GF-D8 (cell line): ENCODE measurements around the gene NOSTRIN.
A peak's percentile ranks its signal among the peaks of the same experiment; 100 is the strongest.
"Not testable (repeated sequence)": the region's sequence is repeated elsewhere in the genome, so short reads cannot be mapped to it uniquely, and the experiment has no call there.

Experiments used
- DNase-seq: peaks from one replicate; lab custom pipeline; 2025; lab: John Stamatoyannopoulos, UW

The NOSTRIN gene

GRCh38 chr2:168801961-168802858, at the start of gene NOSTRIN:
Gene NOSTRIN (plus strand): TSS chr2:168802637. CDS start chr2:168802647, 10 bp downstream.
- no peak for DNase-seq

- no peak for DNase-seq
These were observed 48.6 kb upstream of the NOSTRIN start for GRCh38 chr2:168753765-168754329.

GRCh38 chr2:168757223-168757622, 45.2 kb upstream of the NOSTRIN start:
- DNase-seq, result peak; percentile 75

GRCh38 chr2:168758970-168759820, 43.2 kb upstream of the NOSTRIN start:
- DNase-seq, result peak; percentile 1

- no peak for DNase-seq
These were observed 37.0 kb upstream of the NOSTRIN start for GRCh38 chr2:168765401-168765800.

- no peak for DNase-seq
These were observed 35.8 kb upstream of the NOSTRIN start for GRCh38 chr2:168766600-168766999.

GRCh38 chr2:168767258-168767657, 35.2 kb upstream of the NOSTRIN start:
- DNase-seq, result no peak

- not testable (repeated sequence) for DNase-seq
These were observed 34.1 kb upstream of the NOSTRIN start for GRCh38 chr2:168768357-168768756.

- no peak for DNase-seq
These were observed 31.6 kb upstream of the NOSTRIN start for GRCh38 chr2:168770796-168771195.

- DNase-seq, result no peak
These were observed 29.7 kb upstream of the NOSTRIN start for GRCh38 chr2:168772704-168773103.

- DNase-seq, result no peak
These were observed 29.3 kb upstream of the NOSTRIN start for GRCh38 chr2:168773128-168773527.

- DNase-seq, result no peak
These were observed 28.5 kb upstream of the NOSTRIN start for GRCh38 chr2:168773719-168774521.

GRCh38 chr2:168775837-168776236, 26.6 kb upstream of the NOSTRIN start:
- no peak for DNase-seq

GRCh38 chr2:168780669-168781071, 21.8 kb upstream of the NOSTRIN start:
- no peak for DNase-seq

- DNase-seq, result no peak
These were observed 21.1 kb upstream of the NOSTRIN start for GRCh38 chr2:168781191-168781817.

- DNase-seq, result no peak
These were observed 20.2 kb upstream of the NOSTRIN start for GRCh38 chr2:168782271-168782670.

GRCh38 chr2:168784993-168785392, 17.4 kb upstream of the NOSTRIN start:
- no peak for DNase-seq

GRCh38 chr2:168787098-168787781, 15.2 kb upstream of the NOSTRIN start:
- DNase-seq, result no peak

- DNase-seq, result no peak
These were observed 14.6 kb upstream of the NOSTRIN start for GRCh38 chr2:168787782-168788376.

GRCh38 chr2:168789776-168790175, 12.7 kb upstream of the NOSTRIN start:
- DNase-seq, result no peak
